ENCODE measurements around the gene KIF26B. TPM values are rescaled to one million over a fixed set of nuclear protein-coding genes. Genes with fewer than 3 reads are reported as not detected.

Gene KIF26B
- total RNA-seq, 1 experiment from 2014 or later = 1.2 TPM

GRCh38 chr1:245590726-245591125 lies 435.9 kb downstream of the KIF26B start (continued):
- TF ChIP-seq ZNF281 (CRISPR knock-in tag; IDR thresholded peaks at IDR 0.05) = no peak
- TF ChIP-seq ZNF317 (CRISPR knock-in tag; IDR thresholded peaks at IDR 0.05; ENCODE audit: borderline replicate concordance, low read depth) = no peak
- TF ChIP-seq GTF2I (CRISPR knock-in tag; conservative IDR thresholded peaks at IDR 0.05) = no peak

GRCh38 chr1:245591346-245592188 lies 436.8 kb downstream of the KIF26B start:
- Mint-ChIP-seq H3K36me3 (no peaks in the 10 kb centered on the region; the same call in 1 of the 2 replicates), H3K9me3 (peaks cover 9% of the 10 kb centered on the region; the same call in 1 of the 2 replicates), H3K27ac (no peak overlapping the region), H3K4me3 (no peak overlapping the region), H3K27me3 (ENCODE audit: low read depth) (no peaks in the 10 kb centered on the region), H3K4me1 (no peaks in the 10 kb centered on the region)
- DNase-seq (ENCODE audit: low spot score) (no peak), ATAC-seq (no peak)
- POLR2A ChIA-PET = no interaction called here
- CTCF ChIA-PET = interaction anchor here (0.6 to 1.0 kb wide), 2 partner anchors 15 to 206 kb away, joined by 3 read pairs; no protein-coding TSS in a partner anchor
- TF ChIP-seq FOXP4 (CRISPR knock-in tag; IDR thresholded peaks at IDR 0.05) (no peak), USF1 (CRISPR knock-in tag; IDR thresholded peaks at IDR 0.05) (no peak), ZNF317 (CRISPR knock-in tag; IDR thresholded peaks at IDR 0.05; ENCODE audit: borderline replicate concordance, low read depth) (no peak), NR3C1 (CRISPR knock-in tag; conservative IDR thresholded peaks at IDR 0.05; ENCODE audit: low read depth) (no peak), SP1 (CRISPR knock-in tag; conservative IDR thresholded peaks at IDR 0.05) (no peak), ARID4B (CRISPR knock-in tag; IDR thresholded peaks at IDR 0.05; ENCODE audit: borderline replicate concordance) (no peak), TCF7 (CRISPR knock-in tag; IDR thresholded peaks at IDR 0.05; ENCODE audit: low read depth) (no peak), GABPB1 (CRISPR knock-in tag; IDR thresholded peaks at IDR 0.05) (no peak), FOXJ3 (CRISPR knock-in tag; IDR thresholded peaks at IDR 0.05; ENCODE audit: borderline replicate concordance) (no peak), GTF2I (CRISPR knock-in tag; conservative IDR thresholded peaks at IDR 0.05) (no peak), HMGA2 (CRISPR knock-in tag; IDR thresholded peaks at IDR 0.05) (no peak), ZNF281 (CRISPR knock-in tag; IDR thresholded peaks at IDR 0.05) (no peak), ZNF423 (CRISPR knock-in tag; IDR thresholded peaks at IDR 0.05) (no peak), ZNF121 (CRISPR knock-in tag; IDR thresholded peaks at IDR 0.05) (no peak), ZNF532 (CRISPR knock-in tag; IDR thresholded peaks at IDR 0.05; ENCODE audit: borderline replicate concordance) (no peak), MAX (CRISPR knock-in tag; IDR thresholded peaks at IDR 0.05) (no peak)
